DMS 273 (cell line): ENCODE measurements around the gene CEP44.
"Not testable (repeated sequence)": the region's sequence is repeated elsewhere in the genome, so short reads cannot be mapped to it uniquely, and the experiment has no call there.

Source experiments
- DNase-seq: peaks from one replicate; lab custom pipeline; 2025; ENCODE audit not compliant: unreplicated experiment; lab: John Stamatoyannopoulos, UW

Gene CEP44

DNA sequence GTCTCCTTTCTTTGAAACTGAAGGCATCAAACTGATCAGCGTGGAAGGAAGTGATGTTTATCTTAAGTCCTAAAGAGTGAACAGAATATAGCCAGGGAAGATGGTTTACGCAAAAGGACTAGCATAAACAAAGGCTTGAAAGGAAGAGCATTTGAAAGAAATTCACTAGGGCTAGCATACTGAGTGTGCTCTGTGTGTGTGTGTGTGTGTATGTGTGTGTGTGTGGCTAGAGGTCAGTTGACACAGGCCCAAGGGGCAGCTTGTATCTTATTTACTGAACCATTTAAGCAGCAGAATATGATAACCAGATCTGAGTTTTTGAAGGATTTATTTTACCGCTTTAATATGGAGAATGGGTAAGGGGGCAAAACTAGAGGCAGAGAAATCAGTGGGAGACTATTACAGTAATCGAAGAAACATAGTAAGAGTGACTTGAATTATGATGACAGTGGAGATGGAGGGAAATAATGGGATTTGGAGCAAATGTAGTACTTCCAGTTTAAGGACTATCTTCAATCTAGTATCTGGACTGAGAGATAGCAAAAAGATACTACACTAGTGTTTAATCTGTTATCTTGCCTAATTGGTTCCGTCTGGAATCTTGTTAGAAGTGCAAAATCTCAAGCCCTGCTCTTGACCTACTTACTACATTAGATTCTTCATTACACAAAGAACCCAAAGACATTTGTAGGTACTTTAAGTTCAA, 36.9 kb downstream of the CEP44 start:
- DNase-seq: no peak

DNA sequence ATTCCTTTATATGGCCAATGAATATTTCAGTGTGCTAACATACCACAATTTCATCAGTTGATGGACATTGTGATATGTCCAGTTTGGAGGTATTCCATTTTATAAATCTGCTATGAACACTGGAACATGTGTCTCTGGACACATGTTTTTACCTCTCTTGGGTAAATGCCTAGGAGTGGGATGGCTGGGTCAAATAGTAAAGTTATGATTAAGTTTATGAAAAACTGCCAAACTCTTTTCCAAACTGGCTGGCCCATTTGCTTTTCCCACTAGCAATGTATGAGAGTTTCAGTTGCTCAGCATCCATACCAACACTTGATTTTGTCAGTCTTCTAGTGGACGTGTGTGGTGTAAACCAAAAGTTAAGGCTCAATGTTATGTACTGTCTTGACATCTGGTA, 40.5 kb downstream of the CEP44 start:
- no peak for DNase-seq

DNA sequence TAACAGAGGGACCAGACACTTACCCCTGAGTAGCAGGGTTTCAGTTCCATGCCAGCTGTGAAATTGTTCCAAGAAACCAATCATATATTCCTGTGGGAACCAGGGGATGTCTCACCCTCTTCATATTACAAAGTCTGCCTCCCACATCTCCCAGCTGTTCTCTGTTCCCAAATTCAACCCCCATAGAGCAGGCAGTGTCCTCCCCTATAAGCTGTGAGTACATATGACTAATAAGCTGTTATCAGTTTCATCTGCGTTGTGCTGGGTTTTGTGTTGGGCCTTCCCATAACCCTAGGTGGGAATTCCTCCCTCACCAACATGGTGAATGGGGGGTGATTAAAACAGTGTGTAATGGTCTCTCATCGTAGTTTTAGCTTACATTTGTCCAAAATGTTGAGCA, 41.0 kb downstream of the CEP44 start:
- DNase-seq: peak; percentile 38

DNA sequence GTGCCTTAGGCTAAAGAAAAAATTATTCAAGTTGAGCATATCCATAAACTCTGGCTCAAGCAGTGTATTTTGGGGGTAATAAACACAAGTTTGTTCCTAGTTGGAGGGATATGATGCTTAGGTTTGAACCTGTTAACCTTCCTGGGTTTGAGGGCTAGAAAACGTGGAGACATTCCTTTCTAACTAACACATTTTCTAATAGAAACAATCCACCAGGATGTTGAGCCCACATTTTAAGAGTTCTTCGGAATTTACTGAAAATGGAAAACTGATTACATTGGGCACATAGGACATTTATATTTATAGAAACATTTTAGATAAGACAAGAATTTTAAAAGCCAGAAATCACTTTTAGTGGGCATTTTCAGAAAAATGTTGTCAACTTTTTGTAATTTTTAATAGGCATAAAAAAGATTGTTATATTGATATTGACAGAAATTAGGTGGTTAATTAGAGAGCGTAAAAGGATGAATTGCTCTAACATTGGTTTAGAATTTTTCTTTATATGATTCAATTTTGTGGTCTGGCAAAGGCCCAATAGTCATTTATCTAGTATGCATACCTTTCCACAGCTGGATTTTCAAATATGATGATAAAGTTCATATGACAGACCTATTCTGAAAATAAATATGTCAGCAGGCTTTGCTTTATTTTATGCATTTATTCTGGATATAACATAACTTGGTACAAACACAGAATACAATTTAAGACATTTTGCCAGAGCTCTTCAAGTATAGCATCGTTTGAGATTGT, 49.2 kb downstream of the CEP44 start:
- DNase-seq: no peak

DNA sequence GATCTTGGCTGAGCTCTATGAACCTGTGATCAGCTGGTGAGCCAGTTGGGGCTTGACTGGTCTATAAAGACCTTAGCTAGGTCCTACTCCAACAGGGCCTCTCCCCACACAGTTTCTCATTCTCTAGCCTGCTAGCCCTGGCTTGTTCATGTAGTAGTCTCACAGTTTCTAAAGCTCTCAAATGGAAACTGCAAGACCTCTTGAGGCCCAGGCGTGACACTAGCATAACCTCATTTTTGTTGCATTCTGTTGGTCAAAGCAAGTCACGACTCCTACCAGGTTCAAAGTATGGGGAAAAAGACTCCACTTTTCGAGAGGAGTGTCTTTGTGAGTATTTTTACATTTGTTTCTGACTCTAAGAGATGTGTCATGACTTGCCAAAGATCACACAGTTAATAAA, 50.9 kb downstream of the CEP44 start:
- no peak for DNase-seq

DNA sequence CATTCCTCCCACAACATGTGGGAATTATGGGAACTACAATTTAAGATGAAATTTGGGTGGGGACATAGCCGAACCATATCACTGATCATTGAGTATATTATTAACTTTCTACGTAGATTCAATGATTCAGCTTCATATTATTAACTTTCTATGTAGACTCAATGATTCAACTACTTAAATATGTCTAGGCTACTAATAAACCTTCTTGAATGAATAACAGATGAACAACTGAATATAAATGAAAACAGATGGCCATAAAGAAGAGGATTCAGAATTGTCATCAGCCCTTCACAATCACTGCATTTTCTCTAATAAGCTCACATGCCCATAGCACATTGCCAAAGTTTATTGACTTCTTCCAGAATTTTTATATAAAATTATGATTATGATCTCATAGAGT, 57.0 kb downstream of the CEP44 start:
- DNase-seq: no peak

DNA sequence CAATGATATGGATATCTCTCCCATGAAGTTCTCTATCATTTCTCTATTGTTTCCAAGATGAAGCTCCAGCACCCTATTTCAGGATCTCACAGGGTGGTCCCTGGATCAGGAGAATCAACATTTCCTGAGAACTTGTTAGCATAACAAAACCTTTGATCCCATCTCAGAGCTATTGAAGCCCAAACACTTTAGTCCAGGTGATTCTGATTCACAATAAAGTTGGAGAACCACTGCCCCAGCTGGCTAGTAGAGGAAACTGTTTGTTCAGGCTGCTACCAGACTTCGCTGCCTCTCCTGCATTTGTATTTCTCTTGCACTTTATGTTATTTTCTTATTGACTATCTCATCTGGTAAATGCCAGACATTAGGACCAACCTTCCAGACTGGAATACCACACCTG, 65.4 kb downstream of the CEP44 start:
- no peak for DNase-seq

DNA sequence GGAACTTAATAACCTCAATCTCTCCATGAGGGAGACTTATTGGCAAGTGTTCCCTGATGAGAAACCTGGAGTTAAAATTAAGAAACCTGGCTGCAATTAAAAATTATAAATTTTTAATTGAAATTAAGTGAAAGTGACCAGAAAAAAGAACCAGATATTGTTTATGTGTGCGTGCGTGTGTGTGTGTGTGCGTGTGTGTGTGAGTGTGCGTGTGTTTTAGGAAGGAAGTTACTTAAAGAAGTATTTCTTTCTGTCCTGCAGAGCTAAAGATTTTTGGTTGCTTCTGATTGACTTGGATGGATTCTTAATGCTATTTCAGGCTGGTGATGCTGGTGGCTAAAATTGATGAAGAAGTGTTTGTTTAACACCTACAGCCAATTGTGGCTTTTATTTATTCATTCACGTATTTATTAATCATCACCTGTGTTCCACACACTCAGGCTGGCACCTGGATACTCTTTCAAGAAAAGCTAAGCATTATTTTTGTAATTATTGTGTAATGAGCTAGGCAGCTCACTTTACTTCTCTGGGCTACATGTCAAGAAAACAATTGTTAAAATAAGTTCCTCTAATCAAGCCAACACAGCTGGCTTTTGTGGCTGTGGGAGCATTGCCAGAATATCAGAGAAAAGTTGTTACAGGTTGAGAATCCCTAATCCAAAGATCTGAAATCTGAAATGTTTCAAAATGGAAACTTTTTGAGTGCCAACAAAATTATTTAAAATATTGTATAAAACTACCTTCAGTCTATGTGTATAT, 68.5 kb downstream of the CEP44 start:
- no peak for DNase-seq

DNA sequence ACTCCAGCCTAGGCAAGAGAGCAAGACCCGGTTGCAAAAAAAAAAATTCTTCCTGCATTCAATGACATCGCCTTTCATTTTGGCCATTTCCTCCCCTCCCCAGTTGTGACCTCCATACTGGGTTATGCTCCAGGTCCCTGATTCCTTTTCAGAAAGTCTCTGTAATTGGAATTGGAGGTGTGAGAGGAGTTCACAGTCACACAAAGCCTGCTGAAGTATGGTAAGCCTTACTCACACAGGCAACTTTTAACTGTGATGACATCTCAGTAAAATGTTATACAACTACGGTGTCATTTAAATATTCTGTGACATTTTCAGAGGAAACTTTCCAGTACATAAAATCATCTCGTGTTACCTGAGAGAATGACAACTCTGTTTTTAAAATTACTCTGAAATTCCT, 73.6 kb downstream of the CEP44 start:
- DNase-seq: no peak

DNA sequence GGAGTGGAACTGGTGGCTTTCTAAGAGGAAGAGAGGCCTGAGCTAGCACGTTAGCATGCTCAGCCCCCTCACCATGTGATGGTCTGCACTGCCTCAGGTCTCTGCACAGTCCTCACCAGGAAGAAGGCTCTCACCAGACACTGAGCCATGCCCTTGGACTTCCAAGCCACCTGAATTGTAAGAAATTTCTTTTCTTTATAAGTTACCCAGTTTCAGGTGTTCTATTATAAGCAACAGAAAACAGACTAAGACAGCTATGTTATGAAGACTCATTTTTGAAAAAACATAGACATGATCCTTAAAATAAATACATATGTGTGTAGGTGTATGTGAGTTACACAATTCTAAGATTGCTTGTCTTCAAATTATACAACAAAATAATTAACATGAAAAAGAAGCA, 74.7 kb downstream of the CEP44 start:
- no peak for DNase-seq

DNA sequence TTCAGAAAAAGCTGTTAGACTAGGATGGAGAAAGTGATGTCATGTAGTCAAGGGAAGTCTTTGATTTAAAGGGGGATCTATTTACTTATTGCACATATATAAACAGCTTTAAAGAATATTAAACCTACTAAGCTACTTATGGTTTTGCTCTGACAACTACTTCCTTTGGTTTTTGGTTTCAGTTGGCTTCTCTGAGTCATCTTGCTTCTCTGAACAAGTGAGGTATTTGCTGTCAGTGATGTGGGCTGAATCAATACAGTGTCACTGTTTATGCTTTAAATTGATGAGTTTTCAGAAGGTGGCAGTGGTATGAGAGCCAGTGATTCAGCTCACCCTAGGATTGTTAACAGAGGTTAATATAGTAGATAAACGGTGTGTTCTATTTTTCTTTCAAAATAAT, 75.1 kb downstream of the CEP44 start:
- DNase-seq: no peak

DNA sequence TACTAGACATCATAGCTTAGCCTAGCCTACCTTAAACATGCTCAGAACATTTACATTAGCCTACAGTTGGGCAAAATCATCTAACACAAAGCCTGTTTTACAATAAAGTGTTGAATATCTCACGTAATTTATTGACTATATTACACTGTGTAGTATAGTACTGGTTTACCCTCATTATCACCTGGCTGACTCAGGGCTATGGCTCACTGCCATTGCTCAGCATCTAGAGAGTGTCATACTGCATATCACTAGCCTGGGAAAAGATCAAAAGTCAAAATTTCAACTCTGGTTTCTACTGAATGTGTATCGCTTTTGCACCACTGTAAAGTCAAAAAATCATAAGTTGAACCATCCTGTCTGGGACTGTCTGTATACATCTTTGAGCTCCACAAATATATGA, 78.6 kb downstream of the CEP44 start:
- DNase-seq: no peak

DNA sequence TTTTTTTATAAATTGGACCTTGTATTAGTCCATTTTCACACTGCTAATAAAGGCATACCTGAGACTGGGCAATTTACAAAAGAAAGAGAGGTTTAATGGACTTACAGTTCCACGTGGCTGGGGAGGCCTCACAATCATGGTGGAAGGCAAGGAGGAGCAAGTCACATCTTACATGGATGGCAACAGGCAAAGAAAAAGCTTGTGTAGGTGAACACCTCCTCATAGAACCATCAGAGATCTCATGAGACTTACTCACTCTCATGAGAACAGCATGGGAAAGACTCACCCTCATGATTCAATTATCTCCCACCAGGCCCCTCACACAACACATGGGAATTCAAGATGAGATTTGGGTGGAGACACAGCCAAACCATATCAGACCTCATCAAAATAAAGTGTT, 80.1 kb downstream of the CEP44 start:
- not testable (repeated sequence) for DNase-seq

DNA sequence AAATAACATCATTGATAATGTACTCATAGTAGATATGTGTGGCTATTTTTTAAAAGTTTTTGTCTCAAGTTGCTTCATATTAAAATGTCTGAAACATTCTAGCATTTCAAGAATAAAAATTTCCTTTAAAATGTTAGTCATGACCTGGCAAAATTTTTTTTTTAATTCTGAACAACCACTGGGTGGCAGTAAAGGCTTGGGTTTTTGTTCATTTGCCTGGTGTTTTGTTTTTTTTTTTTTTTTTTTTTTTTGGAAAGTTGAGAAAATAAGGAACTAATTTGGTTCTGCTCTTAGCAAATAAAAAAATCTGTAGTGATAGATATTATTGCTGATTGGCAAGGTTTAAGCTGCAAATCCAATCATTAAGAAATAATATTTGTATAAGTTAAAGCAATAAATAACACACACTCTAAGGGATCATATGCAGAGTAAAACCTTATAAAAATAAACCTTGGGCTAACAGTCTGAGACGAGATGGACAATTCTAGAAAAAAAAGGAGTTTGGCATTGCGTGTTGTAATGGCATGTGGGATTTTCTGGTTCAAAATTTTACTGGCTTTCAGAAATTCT, 81.4 kb downstream of the CEP44 start:
- peak; percentile 32 for DNase-seq

DNA sequence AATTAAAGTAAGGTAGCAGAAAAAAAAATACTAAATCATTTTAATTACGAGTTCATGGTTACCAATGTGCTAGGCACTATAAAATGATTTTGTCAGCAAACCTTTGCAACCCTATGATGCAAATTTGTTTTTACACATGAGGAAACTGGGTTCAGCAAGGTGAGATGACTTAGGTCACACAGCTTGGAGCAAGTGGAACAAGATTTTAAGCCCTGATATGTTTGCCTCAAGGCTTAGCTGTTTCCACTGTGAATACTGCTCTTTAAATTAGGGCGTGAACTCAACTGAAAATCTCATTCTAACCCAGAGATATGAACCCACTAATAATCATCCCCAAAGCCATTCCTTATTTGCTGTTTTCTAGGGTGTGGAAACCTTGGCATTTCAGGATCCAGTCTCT, 86.3 kb downstream of the CEP44 start:
- no peak for DNase-seq

DNA sequence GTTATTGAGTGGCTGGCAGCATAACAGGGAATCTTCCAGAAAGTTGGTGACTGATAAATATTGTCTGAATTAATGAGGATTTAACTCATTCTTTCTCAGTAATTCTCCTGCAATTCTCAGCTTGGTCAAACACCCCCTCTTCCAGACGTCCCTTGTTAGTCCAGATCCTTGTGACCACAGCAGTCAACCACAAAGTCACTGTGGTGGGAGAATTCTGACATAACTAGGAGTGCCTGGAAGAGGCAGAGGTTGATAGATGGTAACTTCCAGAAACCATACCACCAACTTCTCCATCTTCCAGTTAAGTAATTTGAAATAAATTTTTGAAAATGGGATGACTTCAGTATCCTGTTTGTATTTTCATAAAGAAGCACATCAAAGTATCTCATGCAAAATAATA, 90.1 kb downstream of the CEP44 start:
- DNase-seq: no peak

DNA sequence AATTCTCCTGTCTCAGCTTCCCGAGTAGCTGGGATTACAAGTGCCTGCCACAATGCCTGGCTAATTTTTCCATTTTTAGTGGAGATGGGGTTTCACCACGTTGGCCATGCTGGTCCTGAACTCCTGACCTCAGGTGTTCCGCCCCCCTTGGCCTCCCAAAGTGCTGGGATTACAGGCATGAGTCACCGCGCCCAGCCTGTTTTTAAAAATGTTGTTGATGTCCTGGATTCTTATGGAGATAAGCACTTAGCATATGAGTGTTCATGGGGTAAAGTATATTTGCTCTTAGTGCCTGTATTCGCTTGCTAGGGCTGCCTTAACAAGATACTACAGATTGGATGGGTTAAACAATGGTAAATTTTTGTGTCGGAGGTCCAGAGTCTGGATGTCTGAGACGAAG, 91.7 kb downstream of the CEP44 start:
- no peak for DNase-seq

DNA sequence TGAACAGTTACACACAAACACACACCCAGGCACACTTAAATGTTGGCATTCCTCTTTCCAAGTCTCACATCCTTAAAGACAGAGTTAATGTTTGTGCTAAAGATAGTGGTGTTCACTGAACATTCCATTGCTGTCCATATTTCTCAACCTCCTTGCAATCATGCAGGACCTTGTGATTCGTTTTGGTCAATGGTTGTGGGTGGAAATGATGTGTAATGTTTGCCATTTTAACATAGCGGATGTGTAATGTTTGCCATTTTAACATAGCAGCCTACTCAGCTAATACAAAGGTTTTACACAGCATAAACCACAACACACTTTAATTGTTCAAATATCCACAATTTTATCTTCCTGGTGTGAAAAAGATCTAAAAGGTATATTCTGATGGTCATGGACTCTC, 93.9 kb downstream of the CEP44 start:
- no peak for DNase-seq

DNA sequence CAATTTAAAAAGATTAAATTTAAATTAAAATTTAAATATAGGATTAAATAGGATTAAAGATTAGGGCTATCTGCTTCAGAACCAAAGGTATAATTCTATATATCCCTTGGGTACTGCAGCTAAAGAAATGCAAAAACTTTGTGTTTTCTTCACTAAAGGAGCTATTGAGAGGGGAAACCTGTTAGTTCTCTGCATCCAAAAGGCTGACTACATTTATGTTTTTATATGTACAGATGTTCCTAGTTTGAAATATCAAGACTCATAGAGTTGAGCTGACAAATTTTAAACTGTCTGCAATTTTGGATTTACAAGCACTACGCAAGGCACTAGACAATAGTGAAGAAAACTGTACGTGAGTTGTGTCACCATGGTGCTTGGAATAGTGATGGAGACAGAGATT, 95.2 kb downstream of the CEP44 start:
- DNase-seq: no peak

DNA sequence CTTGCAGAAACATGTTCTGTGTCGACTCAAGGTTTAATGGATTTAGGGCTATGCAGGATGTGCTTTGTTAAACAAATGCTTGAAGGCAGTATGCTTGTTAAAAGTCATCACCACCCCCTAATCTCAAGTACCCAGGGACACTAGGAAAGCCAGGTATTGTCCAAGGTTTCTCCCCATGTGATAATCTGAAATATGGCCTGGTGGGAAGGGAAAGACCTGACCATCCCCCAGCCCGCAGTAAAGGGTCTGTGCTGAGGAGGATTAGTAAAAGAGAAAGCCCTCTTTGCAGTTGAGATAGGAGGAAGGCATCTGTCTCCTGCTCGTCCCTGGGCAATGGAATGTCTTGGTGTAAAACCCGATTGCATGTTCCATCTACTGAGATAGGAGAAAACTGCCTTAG, 96.5 kb downstream of the CEP44 start:
- not testable (repeated sequence) for DNase-seq

DNA sequence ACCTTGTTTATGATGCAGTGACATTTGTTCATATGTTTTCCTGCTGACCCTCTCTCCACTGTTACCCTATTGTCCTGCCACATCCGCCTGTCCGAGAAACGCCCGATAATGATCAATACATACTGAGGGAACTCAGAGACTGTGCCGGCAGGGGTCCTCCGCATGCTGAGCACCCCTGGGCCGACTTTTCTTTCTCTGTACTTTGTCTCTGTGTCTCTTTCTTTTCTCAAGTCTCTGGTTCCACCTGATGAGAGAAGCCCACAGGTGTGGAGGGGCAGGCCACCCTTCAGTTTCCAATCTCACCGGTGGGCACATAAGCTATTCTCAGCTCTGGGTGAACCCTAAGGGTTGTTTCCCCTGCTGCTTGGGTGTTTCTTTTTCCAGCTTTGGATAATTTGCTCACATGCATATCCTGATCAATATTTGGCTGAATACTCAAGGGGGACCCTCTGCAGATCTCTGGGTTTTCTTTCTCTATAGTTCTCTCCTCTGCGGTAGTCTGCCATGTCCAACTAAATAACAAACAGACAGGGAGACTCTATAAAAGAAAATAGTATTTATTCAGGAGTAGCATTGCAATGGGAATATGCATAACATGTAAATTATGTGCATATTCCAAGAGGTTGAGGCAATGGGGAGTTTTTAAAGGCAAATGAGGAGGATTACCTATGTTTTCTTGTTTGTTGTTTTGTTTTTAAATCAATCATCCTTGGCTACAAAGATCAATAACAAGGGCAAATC, 97.2 kb downstream of the CEP44 start:
- DNase-seq: no peak
